IMR-90 (cell line): ENCODE measurements around the gene MYOCD. TPM values are rescaled to one million over a fixed set of nuclear protein-coding genes. Genes with fewer than 3 reads are reported as not detected.

Experiments used
- ATAC-seq: fragments of 200-7000 bp; cut with Tn5 transposase; 2 replicates; pipeline ENCODE4 v1.9.1; 2020; ENCODE audit warnings: low read depth, mild to moderate bottlenecking, moderate library complexity
- BruUV-seq: library from RNA; stranded (reverse); fragments of 400-500 nt; replicated peaks from 2 replicates; lab custom pipeline; 2021; lab: Mats Ljungman, UMichigan
- CTCF ChIA-PET: fragments of 300-600 bp; formaldehyde crosslinking; extraction: SDS; loops from one replicate; lab custom pipeline; 2021; ENCODE audit warnings: antibody characterized with exemption; lab: Yijun Ruan, JAX
- POLR2A ChIA-PET: fragments of 300-600 bp; sonication (Branson Sonifier 250); formaldehyde crosslinking; loops from one replicate; lab custom pipeline; 2022; ENCODE audit warnings: antibody characterized with exemption; ENCODE audit not compliant: unreplicated experiment; lab: Charles Lee
- DNase-seq: peaks from one replicate; pipeline ENCODE4 v3.0.0; 2013
- H2AFZ ChIP-seq: replicated peaks from 2 replicates; pipeline ENCODE3; 2013; ENCODE audit warnings: low read length, mild to moderate bottlenecking; ENCODE audit not compliant: poor library complexity
- H2AK5ac ChIP-seq: 2 replicates; pipeline ENCODE4 v1.6.1; 2013; ENCODE audit warnings: low read depth, low read length, inconsistent platforms
- H2AK9ac ChIP-seq: replicated peaks from 2 replicates; pipeline ENCODE3; 2013; ENCODE audit warnings: mild to moderate bottlenecking, low read depth, low read length, moderate library complexity; ENCODE audit not compliant: poor library complexity
- H2BK120ac ChIP-seq: 2 replicates; pipeline ENCODE4 v1.6.1; 2013; ENCODE audit warnings: low read depth, low read length, inconsistent platforms
- H2BK15ac ChIP-seq: 3 replicates; pipeline ENCODE4 v1.6.1; 2013; ENCODE audit warnings: low read depth, low read length, inconsistent platforms
- H2BK20ac ChIP-seq: 2 replicates; pipeline ENCODE4 v1.6.1; 2013; ENCODE audit warnings: low read depth, mild to moderate bottlenecking, inconsistent platforms, low read length, moderate library complexity
- H2BK5ac ChIP-seq: 2 replicates; pipeline ENCODE4 v1.6.1; 2013; ENCODE audit warnings: mild to moderate bottlenecking, low read depth, low read length, inconsistent platforms; ENCODE audit not compliant: poor library complexity, severe bottlenecking
- H3K14ac ChIP-seq: replicated peaks from 2 replicates; pipeline ENCODE4 v1.6.1; 2013; ENCODE audit warnings: low read depth, low read length, inconsistent platforms
- H3K18ac ChIP-seq: 2 replicates; pipeline ENCODE4 v1.6.1; 2013; ENCODE audit warnings: low read depth, low read length, control low read depth
- H3K23ac ChIP-seq: 2 replicates; pipeline ENCODE4 v1.6.1; 2013; ENCODE audit warnings: low read depth, low read length, inconsistent platforms
- H3K27ac ChIP-seq: 2 replicates; pipeline ENCODE4 v1.5.1; 2013; ENCODE audit warnings: mild to moderate bottlenecking, control low read depth, low read length; ENCODE audit not compliant: insufficient read depth
- H3K27me3 ChIP-seq: 2 replicates; pipeline ENCODE4 v1.6.1; 2013; ENCODE audit warnings: low read length; ENCODE audit not compliant: control insufficient read depth, insufficient read depth
- H3K36me3 ChIP-seq: 2 replicates; pipeline ENCODE4 v1.6.1; 2013; ENCODE audit warnings: low read length, mixed read lengths; ENCODE audit not compliant: control insufficient read depth, insufficient read depth
- H3K4ac ChIP-seq: 2 replicates; pipeline ENCODE4 v1.6.1; 2013; ENCODE audit warnings: low read depth, low read length, inconsistent platforms
- H3K4me1 ChIP-seq: 2 replicates; pipeline ENCODE4 v1.6.1; 2013; ENCODE audit warnings: low read length, mixed read lengths; ENCODE audit not compliant: control insufficient read depth, insufficient read depth
- H3K4me2 ChIP-seq: 2 replicates; pipeline ENCODE4 v1.6.1; 2013; ENCODE audit warnings: low read depth, mild to moderate bottlenecking, control low read depth, low read length, moderate library complexity
- H3K4me3 ChIP-seq: 2 replicates; pipeline ENCODE4 v1.5.1; 2013; ENCODE audit warnings: low read depth, mild to moderate bottlenecking, control low read depth, low read length, moderate library complexity; ENCODE audit not compliant: insufficient read depth
- H3K56ac ChIP-seq: 2 replicates; pipeline ENCODE4 v1.6.1; 2013; ENCODE audit warnings: low read length, inconsistent platforms; ENCODE audit not compliant: insufficient read depth; ENCODE audit errors: extremely low read depth
- H3K79me1 ChIP-seq, 2 experiments: 2 replicates each; pipeline ENCODE4 v1.6.1; 2013; ENCODE audit warnings: low read length in 2 of 2, inconsistent platforms in 1 of 2, low read depth in 1 of 2
- H3K9ac ChIP-seq: 2 replicates; pipeline ENCODE4 v1.6.1; 2013; ENCODE audit warnings: low read depth, low read length, control low read depth
- H3K9me1 ChIP-seq: 2 replicates; pipeline ENCODE4 v1.6.1; 2013; ENCODE audit warnings: low read length, inconsistent platforms; ENCODE audit not compliant: insufficient read depth
- H3K9me3 ChIP-seq: 2 replicates; pipeline ENCODE4 v1.6.1; 2013; ENCODE audit warnings: low read length; ENCODE audit not compliant: control insufficient read depth, insufficient read depth
- H4K20me1 ChIP-seq: 2 replicates; pipeline ENCODE4 v1.6.1; 2013; ENCODE audit warnings: low read length, inconsistent platforms; ENCODE audit not compliant: insufficient read depth
- H4K5ac ChIP-seq: 2 replicates; pipeline ENCODE4 v1.6.1; 2013; ENCODE audit warnings: mild to moderate bottlenecking, low read depth, low read length, control low read depth
- H4K8ac ChIP-seq, 2 experiments: 2 replicates each; pipeline ENCODE4 v1.6.1; 2013; ENCODE audit warnings: low read depth in 2 of 2, low read length in 2 of 2, control low read depth in 1 of 2, inconsistent platforms in 1 of 2
- H4K91ac ChIP-seq: 2 replicates; pipeline ENCODE4 v1.6.1; 2013; ENCODE audit warnings: low read depth, low read length, inconsistent platforms; ENCODE audit not compliant: insufficient read depth
- BHLHE40 ChIP-seq: fragments of 150-350 bp; IDR thresholded peaks from 2 replicates; pipeline ENCODE4 v1.6.1; 2016; ENCODE audit warnings: mild to moderate bottlenecking, low read depth, low read length
- CEBPB ChIP-seq: IDR thresholded peaks from 2 replicates; pipeline ENCODE4 v1.6.1; 2012; ENCODE audit warnings: low read depth, low read length, improper control_type of control experiment
- CHD1 ChIP-seq: IDR thresholded peaks from 2 replicates; pipeline ENCODE4 v1.6.1; 2012; ENCODE audit warnings: low read depth, low read length, improper control_type of control experiment
- FOS ChIP-seq: fragments of 150-350 bp; IDR thresholded peaks from 2 replicates; pipeline ENCODE4 v1.6.1; 2016; ENCODE audit warnings: low read depth, low read length
- MAFK ChIP-seq: IDR thresholded peaks from 2 replicates; pipeline ENCODE4 v1.6.1; 2012; ENCODE audit warnings: low read depth, low read length, improper control_type of control experiment
- MAZ ChIP-seq: IDR thresholded peaks from 2 replicates; pipeline ENCODE4 v1.6.1; 2012; ENCODE audit warnings: low read depth, mild to moderate bottlenecking, low read length, improper control_type of control experiment, moderate library complexity, borderline replicate concordance
- MXI1 ChIP-seq: IDR thresholded peaks from 2 replicates; pipeline ENCODE4 v1.6.1; 2012; ENCODE audit warnings: low read depth, mild to moderate bottlenecking, low read length, moderate library complexity, borderline replicate concordance
- NFE2L2 ChIP-seq: fragments of 150-350 bp; IDR thresholded peaks from 2 replicates; pipeline ENCODE4 v1.6.1; 2016; ENCODE audit warnings: low read depth, mild to moderate bottlenecking, low read length
- POLR2A ChIP-seq: IDR thresholded peaks from 2 replicates; pipeline ENCODE4 v1.6.1; 2012; ENCODE audit warnings: mild to moderate bottlenecking, low read depth, low read length
- RAD21 ChIP-seq: IDR thresholded peaks from 2 replicates; pipeline ENCODE4 v1.6.1; 2012; ENCODE audit warnings: low read length, improper control_type of control experiment
- RCOR1 ChIP-seq: IDR thresholded peaks from 2 replicates; pipeline ENCODE4 v1.6.1; 2012; ENCODE audit warnings: mild to moderate bottlenecking, low read length, improper control_type of control experiment; ENCODE audit not compliant: insufficient replicate concordance
- RFX5 ChIP-seq: IDR thresholded peaks from 2 replicates; pipeline ENCODE4 v1.8.0; 2012; ENCODE audit warnings: low read depth, mild to moderate bottlenecking, low read length, moderate library complexity
- SMC3 ChIP-seq: fragments of 150-350 bp; IDR thresholded peaks from 2 replicates; pipeline ENCODE4 v1.6.1; 2016; ENCODE audit warnings: low read depth, mild to moderate bottlenecking, antibody characterized with exemption, low read length, moderate library complexity
- WGBS, 2 experiments: methylation state at CpG; one replicate each; pipeline versions ENCODE4 v1.1.5 to v1.1.7; 2013; ENCODE audit warnings: missing lambda C conversion rate in 2 of 2; ENCODE audit not compliant: insufficient read length in 1 of 2; ENCODE audit errors: extremely low coverage in 2 of 2; 5-methylcytosine and 5-hydroxymethylcytosine counted together
- dilution Hi-C: fragments of 300-500 bp; cut with HindIII; formaldehyde crosslinking; loops from one replicate; pipeline ENCODE4 v1.14.3; 2018; ENCODE audit warnings: low sequenced_read_pairs; ENCODE audit not compliant: unreplicated experiment
- in situ Hi-C: fragments of 300-500 bp; cut with MboI; formaldehyde crosslinking; loops from 3 replicates; pipeline ENCODE4 v1.14.3; 2019; ENCODE audit warnings: low sequenced_read_pairs, inconsistent platforms, mixed read lengths
- intact Hi-C: fragments of 100-400 bp; cut with micrococcal nuclease; formaldehyde crosslinking; loops from 2 replicates; pipeline ENCODE4 v1.10.0; 2022
- polyA plus RNA-seq, 3 experiments: library from polyadenylated mRNA; depleted of rRNA; stranded (reverse); fragments of >200 nt; gene quantifications; 2 replicates each; pipeline ENCODE4 v1.2.3, GENCODE V29; 2012; ENCODE audit warnings: low replicate concordance in 1 of 3
- total RNA-seq: library from RNA; depleted of rRNA; stranded (reverse); fragments of >200 nt; gene quantifications from 2 replicates; pipeline ENCODE4 v1.2.3, GENCODE V29; 2012
- TF ChIP-seq, protein P1 (sequence below): conservative IDR thresholded peaks from 2 replicates; pipeline ENCODE4 v1.5.1; 2012; ENCODE audit warnings: mild to moderate bottlenecking, low read depth, low read length, improper control_type of control experiment
- TF ChIP-seq, protein P2 (sequence below): fragments of 150-350 bp; IDR thresholded peaks from 2 replicates; pipeline ENCODE4 v1.6.1; 2017; ENCODE audit warnings: mild to moderate bottlenecking, antibody characterized with exemption, low read length, low read depth

Gene MYOCD
- total and polyA plus RNA-seq, 2 of the 4 experiments (the other 2 are of a cell fraction): 10.6 to 20.1 TPM

DNA sequence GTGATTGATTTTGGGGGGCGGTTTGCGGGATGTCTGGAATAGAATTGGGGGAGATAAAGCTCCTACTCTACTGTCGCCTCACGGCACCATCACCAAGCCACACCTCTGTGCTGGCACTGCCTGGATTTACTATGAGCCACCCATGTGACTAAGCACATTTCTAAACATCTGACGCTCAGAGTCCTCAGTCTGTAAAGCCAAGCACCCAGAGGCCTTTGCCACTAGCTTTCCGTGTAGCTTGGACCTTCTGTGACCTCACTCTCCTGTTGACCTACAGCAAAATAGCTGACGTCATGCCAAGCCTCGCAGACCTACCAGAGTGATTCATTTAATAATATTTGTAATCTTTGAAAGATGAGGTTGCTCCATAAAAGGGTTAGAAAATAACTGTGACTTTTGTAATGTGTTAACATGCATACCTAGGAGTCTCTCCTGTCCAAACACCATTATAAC is 38.5 kb upstream of the MYOCD start:
- dilution Hi-C loops (no loop called here), intact Hi-C loops (no loop called here), in situ Hi-C loops (no loop called here)
- H3K79me1 ChIP-seq: peaks cover 0 to 10% of the 10 kb centered on the region in 2 experiments; a peak in 2 of 4 replicates
- peaks cover 8% of the 10 kb centered on the region for H3K9me1 ChIP-seq
- H2BK120ac ChIP-seq: peak overlapping the region; percentile 88
- peak overlapping the region; percentile 92 for H4K91ac ChIP-seq
- H4K20me1 ChIP-seq: no peaks in the 10 kb centered on the region
- no peaks in the 10 kb centered on the region for H3K27me3 ChIP-seq
- peak overlapping the region; percentile 87; the same call in 1 of the 2 replicates for H2BK20ac ChIP-seq
- H2AK9ac ChIP-seq: no peak overlapping the region
- H3K4me3 ChIP-seq: no peak overlapping the region
- H3K4ac ChIP-seq: peak overlapping the region; percentile 83
- H3K14ac ChIP-seq: no peak overlapping the region
- DNase-seq (peak; percentile 100), ATAC-seq (peak; percentile 90)
- H3K9ac ChIP-seq: no peak overlapping the region
- H2BK5ac ChIP-seq: peak overlapping the region; percentile 95
- ChIA-PET POLR2A (no interaction called here), CTCF (interaction anchor here (1.6 kb wide), 1 partner anchor 40 kb away, joined by 4 read pairs; no protein-coding TSS in a partner anchor)
- peak overlapping the region; percentile 72 to 83; a peak in 1 of 4 replicates for H4K8ac ChIP-seq
- H3K9me3 ChIP-seq: no peaks in the 10 kb centered on the region
- H3K36me3 ChIP-seq: no peaks in the 10 kb centered on the region
- 0 out of 2 replicates have a peak overlapping the region, but pooled peaks have one; percentile 66 for H3K23ac ChIP-seq
- peak overlapping the region; percentile 1; the same call in 1 of the 2 replicates for H3K18ac ChIP-seq
- no peak overlapping the region for H2AK5ac ChIP-seq
- H2AFZ ChIP-seq: peak overlapping the region; percentile 55
- no CpG with 5 or more reads among the region's 8 CpGs for WGBS, 2 experiments
- H3K56ac ChIP-seq: peak overlapping the region; percentile 82; the same call in 1 of the 2 replicates
- peaks cover 12% of the 10 kb centered on the region for H3K4me1 ChIP-seq
- H3K27ac ChIP-seq: peak overlapping the region; percentile 66
- peak overlapping the region; percentile 52; the same call in 1 of the 2 replicates for H3K4me2 ChIP-seq
- no peak overlapping the region; the same call in 2 of the 3 replicates for H2BK15ac ChIP-seq
- BruUV-seq: no TSS peak
- H4K5ac ChIP-seq: no peak overlapping the region
- TF ChIP-seq FOS (peak; percentile 86), MXI1 (no peak), POLR2A (0 out of 2 replicates have a peak, but pooled peaks have one; percentile 38), BHLHE40 (0 out of 2 replicates have a peak, but pooled peaks have one; percentile 61), SMC3 (peak; percentile 3; the same call in 1 of the 2 replicates), RFX5 (no peak), CEBPB (peak; percentile 82), CHD1 (no peak; the same call in 1 of the 2 replicates), RCOR1 (no peak), NFE2L2 (peak; percentile 92), RAD21 (0 out of 2 replicates have a peak, but pooled peaks have one; percentile 3), MAFK (peak; percentile 87), MAZ (no peak)
- TF ChIP-seq, protein P1, sequence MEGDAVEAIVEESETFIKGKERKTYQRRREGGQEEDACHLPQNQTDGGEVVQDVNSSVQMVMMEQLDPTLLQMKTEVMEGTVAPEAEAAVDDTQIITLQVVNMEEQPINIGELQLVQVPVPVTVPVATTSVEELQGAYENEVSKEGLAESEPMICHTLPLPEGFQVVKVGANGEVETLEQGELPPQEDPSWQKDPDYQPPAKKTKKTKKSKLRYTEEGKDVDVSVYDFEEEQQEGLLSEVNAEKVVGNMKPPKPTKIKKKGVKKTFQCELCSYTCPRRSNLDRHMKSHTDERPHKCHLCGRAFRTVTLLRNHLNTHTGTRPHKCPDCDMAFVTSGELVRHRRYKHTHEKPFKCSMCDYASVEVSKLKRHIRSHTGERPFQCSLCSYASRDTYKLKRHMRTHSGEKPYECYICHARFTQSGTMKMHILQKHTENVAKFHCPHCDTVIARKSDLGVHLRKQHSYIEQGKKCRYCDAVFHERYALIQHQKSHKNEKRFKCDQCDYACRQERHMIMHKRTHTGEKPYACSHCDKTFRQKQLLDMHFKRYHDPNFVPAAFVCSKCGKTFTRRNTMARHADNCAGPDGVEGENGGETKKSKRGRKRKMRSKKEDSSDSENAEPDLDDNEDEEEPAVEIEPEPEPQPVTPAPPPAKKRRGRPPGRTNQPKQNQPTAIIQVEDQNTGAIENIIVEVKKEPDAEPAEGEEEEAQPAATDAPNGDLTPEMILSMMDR: no peak
- TF ChIP-seq, protein P2, sequence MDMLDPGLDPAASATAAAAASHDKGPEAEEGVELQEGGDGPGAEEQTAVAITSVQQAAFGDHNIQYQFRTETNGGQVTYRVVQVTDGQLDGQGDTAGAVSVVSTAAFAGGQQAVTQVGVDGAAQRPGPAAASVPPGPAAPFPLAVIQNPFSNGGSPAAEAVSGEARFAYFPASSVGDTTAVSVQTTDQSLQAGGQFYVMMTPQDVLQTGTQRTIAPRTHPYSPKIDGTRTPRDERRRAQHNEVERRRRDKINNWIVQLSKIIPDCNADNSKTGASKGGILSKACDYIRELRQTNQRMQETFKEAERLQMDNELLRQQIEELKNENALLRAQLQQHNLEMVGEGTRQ: peak; percentile 82
